ENCODE measurements around the gene HSPG2.
A peak's percentile ranks its signal among the peaks of the same experiment; 100 is the strongest.
"Not testable (repeated sequence)": the region's sequence is repeated elsewhere in the genome, so short reads cannot be mapped to it uniquely, and the experiment has no call there.

Gene HSPG2

GRCh38 chr1:21783679-21784603 is 153.2 kb downstream of the HSPG2 start:
- DNase-seq (ENCODE audit: low spot score) = peak; percentile 96

- peak; percentile 95 for DNase-seq (ENCODE audit: low spot score)
Measured at GRCh38 chr1:21782868-21783678, 154.0 kb downstream of the HSPG2 start, which contains the start of gene USP48. TSS of gene USP48 (minus strand) at chr1:21783149. CDS start at chr1:21782957, 192 bp downstream.

- DNase-seq (ENCODE audit: low spot score) = peak; percentile 65
Measured at GRCh38 chr1:21782349-21782867, 154.7 kb downstream of the HSPG2 start.

- peak; percentile 69 for DNase-seq (ENCODE audit: low spot score)
Measured at GRCh38 chr1:21781815-21782348, 155.2 kb downstream of the HSPG2 start.

DNA sequence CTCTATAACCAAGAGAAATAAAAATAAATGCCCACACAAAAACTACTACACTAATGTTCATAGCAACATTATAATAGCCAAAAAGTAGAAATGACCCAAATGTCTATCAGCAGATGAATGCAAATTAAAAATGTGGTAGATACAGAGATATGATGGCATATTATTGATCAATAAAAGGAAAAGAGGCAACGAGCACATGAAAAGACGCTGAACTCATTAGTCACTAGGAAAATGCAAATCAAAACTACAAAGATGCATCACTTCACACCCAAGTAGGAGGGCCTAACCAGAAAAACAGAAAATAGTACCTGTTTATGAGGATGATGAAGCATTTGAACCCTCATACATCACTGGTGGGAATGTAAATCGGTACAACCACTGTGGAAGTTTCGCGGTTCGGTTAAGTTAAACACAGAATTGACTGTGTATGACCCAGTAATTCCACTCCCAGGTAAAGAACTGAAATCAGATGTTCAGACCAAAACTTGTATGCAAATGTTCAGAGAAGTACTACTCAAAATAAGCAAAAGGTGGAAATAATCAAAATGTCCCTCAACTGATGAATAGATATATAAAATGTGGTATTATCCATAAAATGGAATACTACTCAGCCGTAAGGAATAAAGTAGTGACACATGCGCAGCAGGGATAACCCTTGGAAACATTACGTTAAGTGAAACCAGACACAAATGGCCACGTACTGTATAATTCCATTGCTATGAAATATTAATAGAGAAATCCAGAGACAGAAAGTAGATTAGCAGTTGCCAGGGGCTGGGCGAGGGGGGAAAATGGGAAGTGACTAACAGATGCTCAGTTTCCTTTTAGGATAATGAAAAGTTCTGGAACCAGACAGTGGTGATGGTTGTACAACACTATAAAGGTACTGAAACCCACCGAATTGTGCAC is 157.2 kb downstream of the HSPG2 start:
- DNase-seq (ENCODE audit: low spot score) = no peak

DNA sequence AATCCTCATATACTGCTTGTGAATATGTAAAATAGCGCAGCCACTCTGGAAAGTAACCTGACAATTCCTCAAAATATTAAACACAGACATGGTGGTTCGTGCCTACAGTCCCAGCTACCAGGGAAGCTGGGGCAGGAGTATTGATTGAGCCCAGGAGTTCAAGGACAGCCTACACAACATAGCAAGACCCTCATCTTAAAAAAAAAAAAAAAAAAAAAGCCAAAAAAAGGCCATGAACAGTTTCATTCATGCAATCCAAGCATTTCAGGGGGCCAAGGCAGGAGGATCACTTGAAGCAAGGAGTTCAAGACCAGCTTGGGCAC is 158.7 kb downstream of the HSPG2 start:
- no peak for DNase-seq (ENCODE audit: low spot score)

- not testable (repeated sequence) for DNase-seq (ENCODE audit: low spot score)
Measured at GRCh38 chr1:21776925-21777324, 160.2 kb downstream of the HSPG2 start.

- DNase-seq (ENCODE audit: low spot score) = no peak
Measured at GRCh38 chr1:21775985-21776562, 161.0 kb downstream of the HSPG2 start.

DNA sequence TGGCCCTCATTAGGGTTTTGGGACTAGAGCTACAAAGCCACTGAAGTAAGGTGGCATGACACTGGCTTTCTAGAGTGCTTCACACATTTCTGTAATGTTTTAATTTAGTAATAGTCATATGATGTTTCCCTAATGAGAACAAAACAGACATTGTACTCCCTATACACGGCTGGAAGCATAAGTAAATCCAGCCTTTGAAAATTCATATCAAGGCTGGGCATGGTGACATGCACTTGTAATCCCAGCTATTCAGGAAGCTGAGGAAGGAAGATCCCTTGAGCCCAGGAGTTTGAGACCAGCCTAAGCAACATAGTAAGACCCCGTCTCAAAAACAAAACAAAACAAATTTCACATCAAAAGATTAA is 161.6 kb downstream of the HSPG2 start:
- no peak for DNase-seq (ENCODE audit: low spot score)

DNA sequence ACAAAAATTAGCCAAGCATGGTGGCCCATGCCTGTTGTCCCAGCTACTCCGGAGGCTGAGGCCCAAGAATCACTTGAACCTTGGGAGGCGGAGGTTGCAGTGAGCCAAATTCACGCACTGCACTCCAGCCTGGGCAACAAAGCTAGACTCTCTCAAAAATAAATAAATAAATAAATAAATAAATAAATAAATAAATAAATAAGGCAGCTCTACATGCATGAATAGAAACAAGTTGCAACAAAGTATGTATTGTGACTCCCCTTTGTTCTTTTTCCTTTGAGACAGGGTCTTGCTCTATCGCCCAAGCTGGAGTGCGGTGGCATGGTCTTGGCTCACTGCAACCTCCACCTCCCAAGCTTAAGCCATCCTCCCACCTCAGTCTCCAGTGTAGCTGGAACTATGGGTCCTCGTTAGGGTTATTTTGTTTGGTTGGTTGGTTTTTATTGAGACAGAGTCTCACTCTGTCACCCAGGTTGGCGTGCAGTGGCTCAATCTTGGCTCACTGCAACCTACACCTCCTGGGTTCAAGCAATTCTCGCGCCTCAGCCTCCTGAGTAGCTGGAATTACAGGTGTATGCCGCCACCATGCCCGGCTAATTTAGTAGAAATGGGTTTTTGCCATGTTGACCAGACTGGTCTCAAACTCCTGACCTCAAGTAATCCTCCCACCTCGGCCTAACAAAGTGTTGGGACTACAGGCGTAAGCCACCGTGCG is 162.1 kb downstream of the HSPG2 start:
- DNase-seq (ENCODE audit: low spot score) = no peak

- no peak for DNase-seq (ENCODE audit: low spot score)
Measured at GRCh38 chr1:21773585-21773984, 163.5 kb downstream of the HSPG2 start.
